ENCODE results near the gene BTBD9. TPM values are rescaled to one million over a fixed set of nuclear protein-coding genes. Genes with fewer than 3 reads are reported as not detected.

The BTBD9 gene
- total RNA-seq, 4 donors from 2014 or later, result 9.2 to 16.3 (median 11.6) TPM

DNA sequence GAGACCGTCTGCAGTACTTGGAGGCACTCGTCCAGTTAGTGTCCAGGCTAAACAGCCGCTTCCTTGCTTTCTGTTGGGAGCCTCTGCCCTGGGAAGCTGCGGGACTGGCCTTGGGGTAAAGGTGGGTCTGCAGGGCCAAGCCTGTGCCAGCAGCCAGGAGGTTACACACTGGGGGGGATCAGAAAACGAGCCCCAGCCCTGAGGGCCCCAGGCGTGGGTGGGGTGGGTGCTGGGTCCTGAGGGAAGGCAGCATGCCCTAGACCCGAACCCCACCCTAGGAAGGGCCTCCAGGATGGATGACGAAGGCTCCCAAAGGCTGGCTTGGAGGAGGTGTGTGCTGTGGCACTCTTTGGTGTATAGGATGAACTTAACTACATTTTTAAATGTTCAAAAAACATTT, 485.0 kb downstream of the BTBD9 start:
- Histone ChIP-seq H3K4me3 (no peak overlapping the region), H3K27ac (no peak overlapping the region), H3K4me1 (peaks cover 0 to 13% (median 0%) of the 10 kb centered on the region in 3 donors), H3K36me3 (peaks cover 0 to 42% (median 5%) of the 10 kb centered on the region in 3 donors), H3K9me3 (no peaks in the 10 kb centered on the region), H3K27me3 (no peaks in the 10 kb centered on the region)
- intact Hi-C loops (cut with DNase I), result no loop called here
- TF ChIP-seq, protein P1, sequence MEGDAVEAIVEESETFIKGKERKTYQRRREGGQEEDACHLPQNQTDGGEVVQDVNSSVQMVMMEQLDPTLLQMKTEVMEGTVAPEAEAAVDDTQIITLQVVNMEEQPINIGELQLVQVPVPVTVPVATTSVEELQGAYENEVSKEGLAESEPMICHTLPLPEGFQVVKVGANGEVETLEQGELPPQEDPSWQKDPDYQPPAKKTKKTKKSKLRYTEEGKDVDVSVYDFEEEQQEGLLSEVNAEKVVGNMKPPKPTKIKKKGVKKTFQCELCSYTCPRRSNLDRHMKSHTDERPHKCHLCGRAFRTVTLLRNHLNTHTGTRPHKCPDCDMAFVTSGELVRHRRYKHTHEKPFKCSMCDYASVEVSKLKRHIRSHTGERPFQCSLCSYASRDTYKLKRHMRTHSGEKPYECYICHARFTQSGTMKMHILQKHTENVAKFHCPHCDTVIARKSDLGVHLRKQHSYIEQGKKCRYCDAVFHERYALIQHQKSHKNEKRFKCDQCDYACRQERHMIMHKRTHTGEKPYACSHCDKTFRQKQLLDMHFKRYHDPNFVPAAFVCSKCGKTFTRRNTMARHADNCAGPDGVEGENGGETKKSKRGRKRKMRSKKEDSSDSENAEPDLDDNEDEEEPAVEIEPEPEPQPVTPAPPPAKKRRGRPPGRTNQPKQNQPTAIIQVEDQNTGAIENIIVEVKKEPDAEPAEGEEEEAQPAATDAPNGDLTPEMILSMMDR (IDR thresholded peaks at IDR 0.05), result no peak
- TF ChIP-seq POLR2A (IDR thresholded peaks at IDR 0.05), result no peak
- DNase-seq, result no peak
- 63 to 87% methylated on average over 3 to 5 of the region's 8 CpGs for WGBS, 2 donors

DNA sequence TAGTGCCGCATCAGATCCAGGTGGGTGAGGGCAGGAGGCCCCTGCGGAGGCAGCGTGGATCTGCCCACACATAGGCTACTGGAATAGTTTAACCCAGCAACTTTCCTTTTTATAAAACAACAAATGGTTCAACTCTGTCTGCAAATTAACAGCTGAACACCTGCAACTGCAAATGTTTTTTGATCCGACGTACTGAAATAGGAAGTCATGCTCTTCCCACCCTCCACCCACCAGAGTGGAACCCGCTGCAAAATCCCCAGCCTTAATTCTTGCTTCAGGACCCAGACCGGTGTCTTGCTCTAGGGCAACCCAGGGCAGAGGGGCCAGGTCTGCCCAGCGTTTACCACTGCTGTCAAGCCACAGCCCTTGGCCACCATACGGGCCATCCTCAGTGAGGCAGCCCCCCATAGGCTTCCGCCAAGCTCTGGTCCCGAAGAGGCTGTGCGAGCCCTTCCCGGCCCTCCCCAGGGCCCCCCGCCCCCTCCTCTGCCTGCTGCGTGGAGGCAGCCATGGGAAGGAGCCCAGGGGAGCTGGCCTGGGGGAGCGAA, 485.9 kb downstream of the BTBD9 start:
- Histone ChIP-seq H3K9me3 (no peaks in the 10 kb centered on the region), H3K27me3 (no peaks in the 10 kb centered on the region), H3K27ac (no peak overlapping the region), H3K36me3 (peaks cover 0 to 42% (median 5%) of the 10 kb centered on the region in 3 donors), H3K4me3 (no peak overlapping the region), H3K4me1 (peaks cover 0 to 21% (median 6%) of the 10 kb centered on the region in 3 donors)
- DNase-seq, result no peak
- TF ChIP-seq POLR2A (IDR thresholded peaks at IDR 0.05), result no peak
- TF ChIP-seq, protein P1 (IDR thresholded peaks at IDR 0.05), result no peak
- intact Hi-C loops (cut with DNase I), result no loop called here
- WGBS, 2 donors, result 81 to 93% methylated on average over 2 to 4 of the region's 16 CpGs

DNA sequence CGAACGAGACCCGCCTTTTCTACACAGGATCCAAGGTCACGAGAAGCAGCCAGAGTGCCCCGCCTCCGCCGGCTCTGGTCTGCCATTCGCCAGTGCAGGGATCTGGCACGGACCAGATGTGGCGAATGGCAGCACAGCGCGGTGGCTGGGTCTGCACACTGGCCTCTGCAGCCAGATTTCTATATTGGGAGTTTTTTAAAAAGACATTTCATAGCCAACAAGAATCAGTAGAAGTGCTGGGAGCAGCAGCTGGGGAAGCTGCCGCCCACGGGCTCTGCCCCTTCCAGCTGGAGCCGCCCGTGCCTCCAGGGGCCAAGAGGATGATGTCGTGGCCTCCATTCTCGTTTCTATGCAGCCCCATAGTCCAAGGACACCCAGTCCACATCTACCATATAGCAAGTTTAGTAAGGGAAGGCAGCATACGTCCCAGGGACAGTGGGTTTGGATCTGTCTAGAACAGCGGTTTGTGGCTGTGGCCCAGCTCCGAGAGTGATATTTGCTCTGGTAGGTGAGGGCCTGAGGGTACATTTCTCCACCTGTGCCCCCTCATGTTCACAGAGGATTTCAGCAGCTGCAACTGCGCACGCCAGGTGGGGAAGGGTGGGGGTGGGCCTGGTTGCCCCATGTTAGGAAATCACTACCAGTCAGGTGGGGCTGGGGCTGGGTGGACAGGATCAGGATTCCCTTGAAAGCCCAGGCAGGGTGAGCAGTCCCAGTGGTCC, 486.5 kb downstream of the BTBD9 start:
- intact Hi-C loops (cut with DNase I), result no loop called here
- 86 to 96% methylated on average over 9 to 17 of the region's 23 CpGs for WGBS, 2 donors

DNA sequence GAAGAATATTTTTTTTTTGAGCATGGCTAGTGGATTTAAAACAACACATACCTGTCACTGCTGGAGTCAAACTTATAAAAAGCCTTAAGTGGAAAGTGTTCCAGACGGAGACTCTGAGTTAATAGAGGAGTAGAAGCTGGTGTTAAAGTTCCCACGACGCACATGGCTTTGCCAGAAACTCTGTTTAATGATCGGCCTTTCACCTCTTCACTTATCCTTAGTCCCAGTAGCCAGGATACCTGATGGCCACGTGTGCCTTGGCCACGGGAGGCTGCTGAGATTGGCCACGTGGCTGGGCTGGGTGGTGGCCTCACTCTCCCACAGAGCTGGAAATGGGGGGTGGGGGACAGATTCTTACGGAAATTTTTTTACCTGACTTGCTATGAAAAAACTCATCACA, 487.1 kb downstream of the BTBD9 start:
- Histone ChIP-seq H3K4me1 (peaks cover 0 to 30% (median 8%) of the 10 kb centered on the region in 3 donors), H3K27me3 (no peaks in the 10 kb centered on the region), H3K27ac (no peak overlapping the region), H3K4me3 (no peak overlapping the region), H3K36me3 (peaks cover 0 to 51% (median 5%) of the 10 kb centered on the region in 3 donors), H3K9me3 (no peaks in the 10 kb centered on the region)
- DNase-seq, result no peak
- TF ChIP-seq POLR2A (IDR thresholded peaks at IDR 0.05), result no peak
- TF ChIP-seq, protein P1 (IDR thresholded peaks at IDR 0.05), result no peak
- WGBS, 2 donors, result 79 to 96% methylated on average over 4 to 7 of the region's 8 CpGs
- intact Hi-C loops (cut with DNase I), result no loop called here

More for the DNA sequence above, 486.5 kb downstream of the BTBD9 start:
- Histone ChIP-seq H3K27me3 (no peaks in the 10 kb centered on the region), H3K36me3 (peaks cover 0 to 48% (median 5%) of the 10 kb centered on the region in 3 donors), H3K27ac (no peak overlapping the region), H3K4me3 (no peak overlapping the region), H3K9me3 (no peaks in the 10 kb centered on the region), H3K4me1 (peaks cover 0 to 27% (median 8%) of the 10 kb centered on the region in 3 donors)
- TF ChIP-seq, protein P1 (IDR thresholded peaks at IDR 0.05), result no peak
- TF ChIP-seq POLR2A (IDR thresholded peaks at IDR 0.05), result no peak
- no peak for DNase-seq
